NB4 (cell line): ENCODE results near the gene KCNJ4.
"Not testable (repeated sequence)": the region's sequence is repeated elsewhere in the genome, so short reads cannot be mapped to it uniquely, and the experiment has no call there.

Experiments used
- DNase-seq: peaks from one replicate; pipeline ENCODE4 v3.0.0; 2010; ENCODE audit warnings: low read depth
- H3K4me3 ChIP-seq: one replicate; pipeline ENCODE4 v1.5.1; 2011; ENCODE audit warnings: mild to moderate bottlenecking, low read depth, low read length, moderate library complexity
- CTCF ChIP-seq: IDR thresholded peaks from one replicate; pipeline ENCODE4 v1.5.1; 2012; ENCODE audit warnings: low read depth, low read length
- MAX ChIP-seq: IDR thresholded peaks from 2 replicates; pipeline ENCODE4 v1.6.1; 2011; ENCODE audit warnings: low read depth, low read length
- MYC ChIP-seq: IDR thresholded peaks from 2 replicates; pipeline ENCODE4 v1.6.1; 2011; ENCODE audit warnings: low read depth, low read length
- POLR2A ChIP-seq: IDR thresholded peaks from 2 replicates; pipeline ENCODE4 v1.6.1; 2011; ENCODE audit warnings: mild to moderate bottlenecking; ENCODE audit not compliant: insufficient read length; ENCODE audit errors: extremely low read depth

KCNJ4 gene

GRCh38 chr22:38401336-38402084 lies 53.5 kb downstream of the KCNJ4 start:
- TF ChIP-seq POLR2A (no peak), MAX (no peak), CTCF (no peak), MYC (no peak)
- no peak overlapping the region for H3K4me3 ChIP-seq
- no peak for DNase-seq

GRCh38 chr22:38400256-38400655 lies 54.7 kb downstream of the KCNJ4 start:
- not testable (repeated sequence) for DNase-seq, H3K4me3 ChIP-seq

GRCh38 chr22:38398609-38399461 lies 56.2 kb downstream of the KCNJ4 start:
- DNase-seq = peak; percentile 86
- TF ChIP-seq POLR2A = no peak
- peak overlapping the region; percentile 57 for H3K4me3 ChIP-seq

- peak overlapping the region; percentile 50 for H3K4me3 ChIP-seq
- DNase-seq = peak; percentile 64
Observed at GRCh38 chr22:38398181-38398608, 56.8 kb downstream of the KCNJ4 start.

- DNase-seq = peak; percentile 72
Observed at GRCh38 chr22:38397189-38398085, 57.6 kb downstream of the KCNJ4 start.

GRCh38 chr22:38396440-38397069 lies 58.4 kb downstream of the KCNJ4 start:
- H3K4me3 ChIP-seq = peak overlapping the region; percentile 67
- DNase-seq = not testable (repeated sequence)

More at GRCh38 chr22:38397189-38398085, 57.6 kb downstream of the KCNJ4 start:
- no peak for TF ChIP-seq MYC
- TF ChIP-seq CTCF = no peak
- TF ChIP-seq POLR2A = no peak
- no peak for TF ChIP-seq MAX
- peak overlapping the region; percentile 67 for H3K4me3 ChIP-seq

- peak overlapping the region; percentile 56 for H3K4me3 ChIP-seq
- not testable (repeated sequence) for DNase-seq
Observed at GRCh38 chr22:38395944-38396343, 59.1 kb downstream of the KCNJ4 start.

- DNase-seq = not testable (repeated sequence)
- peak overlapping the region; percentile 56 for H3K4me3 ChIP-seq
Observed at GRCh38 chr22:38394929-38395624, 59.9 kb downstream of the KCNJ4 start.

- not testable (repeated sequence) for DNase-seq, H3K4me3 ChIP-seq
Observed at GRCh38 chr22:38389428-38389818, 65.6 kb downstream of the KCNJ4 start.

- H3K4me3 ChIP-seq = not testable (repeated sequence)
Observed at GRCh38 chr22:38388506-38389427, 66.2 kb downstream of the KCNJ4 start.

GRCh38 chr22:38386918-38387317 lies 68.1 kb downstream of the KCNJ4 start:
- not testable (repeated sequence) for DNase-seq, H3K4me3 ChIP-seq

More at GRCh38 chr22:38388506-38389427, 66.2 kb downstream of the KCNJ4 start:
- not testable (repeated sequence) for DNase-seq
